ENCODE measurements around the gene VSTM4.

DNA sequence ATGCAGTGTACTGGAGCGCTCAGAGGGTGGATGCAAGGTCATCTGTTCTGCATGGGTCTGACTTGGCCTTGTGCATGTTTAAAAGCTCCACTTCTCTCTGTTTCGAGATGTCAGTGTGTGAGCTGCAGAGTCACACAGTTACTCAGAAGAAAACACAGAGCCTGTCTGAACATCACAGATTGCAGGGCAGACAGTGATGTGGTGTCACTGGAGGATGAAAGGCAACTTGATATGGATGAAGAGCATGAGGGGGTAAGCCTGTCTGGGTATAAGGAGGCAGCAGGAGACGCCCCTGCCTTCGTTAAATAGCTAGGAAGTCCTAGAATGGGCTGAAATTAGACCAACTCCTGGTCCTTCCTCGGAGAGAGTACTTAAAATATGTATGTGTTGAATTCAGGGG, 108.2 kb downstream of the VSTM4 start:
- no peak for TF ChIP-seq POLR2A (IDR thresholded peaks at IDR 0.05; ENCODE audit: low read depth, low read length)
- TF ChIP-seq POLR2AphosphoS5 (IDR thresholded peaks at IDR 0.05; ENCODE audit: low read depth, low read length): no peak
- TF ChIP-seq SPI1 (IDR thresholded peaks at IDR 0.05; ENCODE audit: low read depth, low read length): no peak
- TF ChIP-seq TAF1 (IDR thresholded peaks at IDR 0.05; ENCODE audit: low read depth, low read length): no peak
- TF ChIP-seq PAX5 (IDR thresholded peaks at IDR 0.05; ENCODE audit: insufficient read depth, low read length, severe bottlenecking): no peak
